Parathyroid adenoma (tissue), 2 donors: ENCODE measurements around the gene NUSAP1.

Experiments used
- H2AFZ ChIP-seq: fragments of 300-600 bp; sonication (generic); one replicate; pipeline ENCODE4 v1.7.0; 2017; ENCODE audit warnings: antibody characterized with exemption, mild to moderate bottlenecking
- H3K27ac ChIP-seq: fragments of 300-600 bp; sonication (generic); one replicate; pipeline ENCODE4 v1.7.0; 2017
- H3K27me3 ChIP-seq: fragments of 300-600 bp; sonication (generic); one replicate; pipeline ENCODE4 v1.7.0; 2017; ENCODE audit warnings: low read length; ENCODE audit not compliant: control insufficient read depth, insufficient read depth
- H3K36me3 ChIP-seq: fragments of 300-600 bp; sonication (generic); one replicate; pipeline ENCODE4 v1.7.0; 2017; ENCODE audit warnings: low read length; ENCODE audit not compliant: control insufficient read depth, insufficient read depth
- H3K4me1 ChIP-seq: fragments of 300-600 bp; sonication (generic); one replicate; pipeline ENCODE4 v1.7.0; 2017; ENCODE audit warnings: control low read depth
- H3K4me2 ChIP-seq: fragments of 300-600 bp; sonication (generic); one replicate; pipeline ENCODE4 v1.7.0; 2017; ENCODE audit warnings: low read length
- H3K4me3 ChIP-seq: fragments of 300-600 bp; sonication (generic); one replicate; pipeline ENCODE4 v1.7.0; 2017; ENCODE audit warnings: low read depth, low read length
- H3K79me2 ChIP-seq: fragments of 300-600 bp; sonication (generic); one replicate; pipeline ENCODE4 v1.7.0; 2017; ENCODE audit warnings: control low read depth
- H3K9ac ChIP-seq: fragments of 300-600 bp; sonication (generic); one replicate; pipeline ENCODE4 v1.7.0; 2017; ENCODE audit warnings: mild to moderate bottlenecking
- H3K9me3 ChIP-seq: fragments of 300-600 bp; sonication (generic); one replicate; pipeline ENCODE4 v1.7.0; 2017; ENCODE audit warnings: low read length; ENCODE audit not compliant: control insufficient read depth
- TF ChIP-seq, protein P1 (sequence below): fragments of 300-600 bp; sonication (generic); IDR thresholded peaks from one replicate; pipeline ENCODE4 v1.7.0; 2017; ENCODE audit warnings: antibody characterized with exemption, mild to moderate bottlenecking
- donor health status: primary hyperparathyroidism.

The NUSAP1 gene

DNA sequence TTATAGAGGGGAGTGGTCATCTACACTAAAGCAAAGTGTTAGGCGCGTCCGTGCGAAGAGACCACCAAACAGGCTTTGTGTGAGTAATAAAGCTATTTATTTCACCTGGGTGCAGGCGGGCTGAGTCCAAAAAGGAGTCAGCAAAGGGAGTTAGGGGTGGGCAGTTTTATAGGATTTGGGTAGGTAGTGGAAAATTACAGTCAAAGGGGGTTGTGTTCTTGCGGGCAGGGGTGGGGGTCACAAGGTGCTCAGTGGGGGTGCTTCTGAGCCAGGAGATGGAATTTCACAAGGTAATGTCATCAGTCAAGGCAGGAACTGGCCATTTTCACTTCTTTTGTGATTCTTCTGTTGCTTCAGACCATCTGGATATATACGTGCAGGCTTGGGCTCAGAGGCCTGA, 47.4 kb upstream of the NUSAP1 start:
- Histone ChIP-seq H3K4me2 (peak overlapping the region; percentile 83), H3K4me1 (no peaks in the 10 kb centered on the region), H3K36me3 (no peaks in the 10 kb centered on the region), H3K27ac (no peak overlapping the region), H3K9ac (no peak overlapping the region), H2AFZ (no peak overlapping the region), H3K27me3 (no peaks in the 10 kb centered on the region), H3K4me3 (peak overlapping the region; percentile 86), H3K9me3 (no peaks in the 10 kb centered on the region), H3K79me2 (peaks cover 7% of the 10 kb centered on the region)
- TF ChIP-seq, protein P1, sequence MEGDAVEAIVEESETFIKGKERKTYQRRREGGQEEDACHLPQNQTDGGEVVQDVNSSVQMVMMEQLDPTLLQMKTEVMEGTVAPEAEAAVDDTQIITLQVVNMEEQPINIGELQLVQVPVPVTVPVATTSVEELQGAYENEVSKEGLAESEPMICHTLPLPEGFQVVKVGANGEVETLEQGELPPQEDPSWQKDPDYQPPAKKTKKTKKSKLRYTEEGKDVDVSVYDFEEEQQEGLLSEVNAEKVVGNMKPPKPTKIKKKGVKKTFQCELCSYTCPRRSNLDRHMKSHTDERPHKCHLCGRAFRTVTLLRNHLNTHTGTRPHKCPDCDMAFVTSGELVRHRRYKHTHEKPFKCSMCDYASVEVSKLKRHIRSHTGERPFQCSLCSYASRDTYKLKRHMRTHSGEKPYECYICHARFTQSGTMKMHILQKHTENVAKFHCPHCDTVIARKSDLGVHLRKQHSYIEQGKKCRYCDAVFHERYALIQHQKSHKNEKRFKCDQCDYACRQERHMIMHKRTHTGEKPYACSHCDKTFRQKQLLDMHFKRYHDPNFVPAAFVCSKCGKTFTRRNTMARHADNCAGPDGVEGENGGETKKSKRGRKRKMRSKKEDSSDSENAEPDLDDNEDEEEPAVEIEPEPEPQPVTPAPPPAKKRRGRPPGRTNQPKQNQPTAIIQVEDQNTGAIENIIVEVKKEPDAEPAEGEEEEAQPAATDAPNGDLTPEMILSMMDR = no peak

DNA sequence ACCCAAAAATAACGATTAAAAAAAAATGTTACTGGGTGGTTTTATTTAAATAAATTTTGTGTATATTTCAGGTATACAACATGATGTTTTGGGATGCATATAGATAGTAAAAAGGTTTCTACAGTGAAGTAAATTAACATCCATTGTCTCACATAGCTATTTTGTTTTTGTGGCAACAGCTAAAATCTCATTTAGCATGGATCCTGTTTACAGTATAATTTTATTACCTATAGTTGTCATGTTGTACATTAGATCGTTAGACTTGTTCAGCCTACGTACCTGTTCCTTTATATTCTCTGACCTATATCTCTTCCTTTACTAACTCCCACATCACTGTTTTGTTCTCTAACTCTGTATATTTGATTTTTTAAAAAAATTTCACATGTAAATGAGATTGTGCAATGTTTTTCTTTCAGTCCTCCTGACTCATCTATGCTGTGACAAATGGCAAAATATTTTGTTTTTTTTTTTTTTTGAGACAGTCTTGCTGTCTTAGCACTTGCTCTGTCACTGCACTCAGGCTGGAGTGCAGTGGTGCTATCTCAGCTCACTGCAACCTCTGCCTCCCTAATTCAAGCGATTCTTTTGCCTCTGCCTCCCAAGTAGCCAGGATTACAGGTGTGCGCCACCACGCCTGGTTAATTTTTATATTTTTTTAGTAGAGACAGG, 45.9 kb upstream of the NUSAP1 start:
- Histone ChIP-seq H3K4me3 (no peak overlapping the region), H3K9ac (no peak overlapping the region), H3K9me3 (no peaks in the 10 kb centered on the region), H3K27ac (no peak overlapping the region), H3K27me3 (no peaks in the 10 kb centered on the region), H3K4me1 (no peaks in the 10 kb centered on the region), H3K36me3 (no peaks in the 10 kb centered on the region), H2AFZ (no peak overlapping the region), H3K79me2 (peaks cover 7% of the 10 kb centered on the region), H3K4me2 (no peak overlapping the region)
- TF ChIP-seq, protein P1 = no peak

DNA sequence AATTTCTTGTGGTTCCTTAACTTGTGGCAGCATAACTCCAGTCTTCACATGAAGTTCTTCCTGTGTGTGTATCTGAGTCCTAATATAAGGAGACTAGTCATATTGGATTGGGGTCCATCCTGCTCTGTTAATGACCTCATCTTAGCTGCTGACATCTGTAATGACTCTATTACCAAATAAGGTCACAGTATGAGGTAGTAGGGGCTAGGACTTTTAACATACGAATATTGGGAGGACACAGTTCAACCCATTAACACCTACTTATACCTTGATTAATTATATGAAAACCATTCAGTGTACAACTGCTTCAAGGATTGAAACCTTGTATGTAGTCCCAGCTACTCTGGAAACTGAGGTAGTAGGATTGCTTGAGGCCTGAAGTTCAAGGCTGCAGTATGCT, 44.2 kb upstream of the NUSAP1 start:
- no peak overlapping the region for H3K4me3 ChIP-seq
- TF ChIP-seq, protein P1 = no peak

DNA sequence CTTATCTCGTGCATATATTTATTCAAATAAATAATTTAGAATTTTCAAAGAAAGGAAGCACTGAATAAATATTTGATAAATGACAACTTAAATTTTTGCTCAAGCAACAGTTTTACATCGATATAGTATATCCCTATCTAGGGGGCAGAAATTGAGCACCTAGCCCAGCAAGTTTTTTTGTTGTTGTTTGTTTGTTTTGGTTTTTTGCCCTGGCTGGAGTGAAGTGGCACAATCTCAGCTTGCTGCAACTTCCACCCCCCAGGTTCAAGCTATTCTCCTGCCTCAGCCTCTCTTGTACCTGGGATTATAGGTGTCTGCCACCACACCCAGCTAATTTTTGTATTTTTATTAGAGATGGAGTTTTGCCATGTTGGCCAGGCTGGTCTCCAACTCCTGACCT, 42.7 kb upstream of the NUSAP1 start:
- Histone ChIP-seq H3K27me3 (no peaks in the 10 kb centered on the region), H3K9me3 (no peaks in the 10 kb centered on the region), H3K4me1 (no peaks in the 10 kb centered on the region), H3K4me3 (no peak overlapping the region), H3K4me2 (no peak overlapping the region), H2AFZ (no peak overlapping the region), H3K9ac (no peak overlapping the region), H3K79me2 (peaks cover 2% of the 10 kb centered on the region), H3K36me3 (no peaks in the 10 kb centered on the region), H3K27ac (no peak overlapping the region)
- TF ChIP-seq, protein P1 = no peak

More for the DNA sequence above, 44.2 kb upstream of the NUSAP1 start:
- H3K4me1 ChIP-seq = no peaks in the 10 kb centered on the region
- H3K36me3 ChIP-seq = no peaks in the 10 kb centered on the region
- H3K27me3 ChIP-seq = no peaks in the 10 kb centered on the region
- H3K27ac ChIP-seq = no peak overlapping the region
- no peak overlapping the region for H2AFZ ChIP-seq
- no peaks in the 10 kb centered on the region for H3K9me3 ChIP-seq
- H3K9ac ChIP-seq = no peak overlapping the region
- peaks cover 7% of the 10 kb centered on the region for H3K79me2 ChIP-seq
- H3K4me2 ChIP-seq = no peak overlapping the region

DNA sequence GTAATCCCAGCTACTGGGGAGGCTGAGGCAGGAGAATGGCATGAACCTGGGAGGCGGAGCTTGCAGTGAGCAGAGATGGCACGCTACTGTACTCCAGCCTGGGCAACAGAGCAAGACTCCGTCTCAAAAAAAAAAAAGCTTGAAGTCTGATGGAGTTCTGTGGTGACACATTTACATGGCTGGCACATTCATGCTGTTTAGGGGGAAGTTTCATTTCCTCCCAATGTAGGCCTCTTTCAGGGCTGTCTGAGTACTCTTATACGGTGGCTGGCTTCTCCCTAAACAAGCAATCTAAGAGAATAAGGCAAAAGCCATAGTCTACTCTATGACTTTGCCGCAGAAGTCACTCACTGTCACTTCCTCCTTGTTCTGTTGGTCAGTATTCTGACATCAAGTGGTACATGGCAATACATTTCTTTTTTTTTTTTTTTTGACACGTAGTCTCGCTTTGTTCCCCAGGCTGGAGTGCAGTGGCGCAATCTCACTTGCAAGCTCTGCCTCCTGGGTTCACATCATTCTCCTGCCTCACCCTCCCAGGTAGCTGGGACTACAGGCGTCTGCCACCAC, 41.5 kb upstream of the NUSAP1 start:
- H3K79me2 ChIP-seq = peaks cover 2% of the 10 kb centered on the region
- no peaks in the 10 kb centered on the region for H3K4me1 ChIP-seq
- no peak overlapping the region for H3K9ac ChIP-seq
- no peak overlapping the region for H3K27ac ChIP-seq
- H3K4me2 ChIP-seq = no peak overlapping the region
- H2AFZ ChIP-seq = no peak overlapping the region
- H3K4me3 ChIP-seq = no peak overlapping the region
- H3K9me3 ChIP-seq = no peaks in the 10 kb centered on the region
- H3K36me3 ChIP-seq = no peaks in the 10 kb centered on the region
- H3K27me3 ChIP-seq = no peaks in the 10 kb centered on the region
- TF ChIP-seq, protein P1 = no peak
